ENCODE measurements around the gene MAP2K2.
"Not testable (repeated sequence)": the region's sequence is repeated elsewhere in the genome, so short reads cannot be mapped to it uniquely, and the experiment has no call there.

DNA sequence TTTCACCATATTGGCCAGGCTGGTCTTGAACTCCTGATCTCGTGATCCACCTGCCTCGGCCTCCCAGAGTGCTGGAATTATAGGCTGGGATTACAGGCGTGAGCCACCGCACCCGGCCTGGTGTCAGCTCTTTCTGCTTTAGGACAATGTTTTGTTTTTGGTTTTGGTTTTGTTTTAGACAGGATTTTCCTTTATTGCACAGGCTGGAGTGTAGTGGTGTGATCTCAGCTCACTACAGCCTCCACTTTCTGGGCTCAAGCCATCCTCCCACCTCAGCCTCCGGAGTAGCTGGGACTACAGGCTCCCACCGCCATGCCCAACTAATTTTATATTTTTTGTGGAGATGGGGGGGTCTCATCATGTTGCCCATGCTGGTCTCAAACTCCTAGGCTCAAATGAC lies 5.1 kb upstream of the MAP2K2 start:
- TF ChIP-seq, protein P1, sequence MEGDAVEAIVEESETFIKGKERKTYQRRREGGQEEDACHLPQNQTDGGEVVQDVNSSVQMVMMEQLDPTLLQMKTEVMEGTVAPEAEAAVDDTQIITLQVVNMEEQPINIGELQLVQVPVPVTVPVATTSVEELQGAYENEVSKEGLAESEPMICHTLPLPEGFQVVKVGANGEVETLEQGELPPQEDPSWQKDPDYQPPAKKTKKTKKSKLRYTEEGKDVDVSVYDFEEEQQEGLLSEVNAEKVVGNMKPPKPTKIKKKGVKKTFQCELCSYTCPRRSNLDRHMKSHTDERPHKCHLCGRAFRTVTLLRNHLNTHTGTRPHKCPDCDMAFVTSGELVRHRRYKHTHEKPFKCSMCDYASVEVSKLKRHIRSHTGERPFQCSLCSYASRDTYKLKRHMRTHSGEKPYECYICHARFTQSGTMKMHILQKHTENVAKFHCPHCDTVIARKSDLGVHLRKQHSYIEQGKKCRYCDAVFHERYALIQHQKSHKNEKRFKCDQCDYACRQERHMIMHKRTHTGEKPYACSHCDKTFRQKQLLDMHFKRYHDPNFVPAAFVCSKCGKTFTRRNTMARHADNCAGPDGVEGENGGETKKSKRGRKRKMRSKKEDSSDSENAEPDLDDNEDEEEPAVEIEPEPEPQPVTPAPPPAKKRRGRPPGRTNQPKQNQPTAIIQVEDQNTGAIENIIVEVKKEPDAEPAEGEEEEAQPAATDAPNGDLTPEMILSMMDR (IDR thresholded peaks at IDR 0.05): not testable (repeated sequence)
- not testable (repeated sequence) for TF ChIP-seq POLR2A (IDR thresholded peaks at IDR 0.05)
